ENCODE measurements around the gene INSC.

Gene INSC

GRCh38 chr11:15280393-15280792, 165.7 kb downstream of the INSC start:
- DNase-seq (ENCODE audit: low read depth in 2 of 2, low spot score in 1 of 2), result no peak

GRCh38 chr11:15282754-15283153, 168.0 kb downstream of the INSC start:
- DNase-seq (ENCODE audit: low read depth in 2 of 2, low spot score in 1 of 2), result no peak

- DNase-seq (ENCODE audit: low read depth in 2 of 2, low spot score in 1 of 2), result no peak
Observed at GRCh38 chr11:15286465-15286864, 171.7 kb downstream of the INSC start.

- no peak for DNase-seq (ENCODE audit: low read depth in 2 of 2, low spot score in 1 of 2)
Observed at GRCh38 chr11:15288863-15289262, 174.1 kb downstream of the INSC start.

GRCh38 chr11:15289723-15290122, 175.0 kb downstream of the INSC start:
- DNase-seq (ENCODE audit: low read depth in 2 of 2, low spot score in 1 of 2), result no peak

GRCh38 chr11:15291885-15292284, 177.2 kb downstream of the INSC start:
- DNase-seq (ENCODE audit: low read depth in 2 of 2, low spot score in 1 of 2), result no peak

GRCh38 chr11:15293975-15294620, 179.4 kb downstream of the INSC start:
- no peak for DNase-seq (ENCODE audit: low read depth in 2 of 2, low spot score in 1 of 2)

- no peak for DNase-seq (ENCODE audit: low read depth in 2 of 2, low spot score in 1 of 2)
Observed at GRCh38 chr11:15295695-15296094, 181.0 kb downstream of the INSC start.

All from stimulated activated CD8-positive, alpha-beta memory T cell treated with anti-CD3 and anti-CD28 coated beads, Interleukin-4, amount 100 ng/mL, for 1 hour (primary cell).